MG63 (cell line): ENCODE data around the gene AUH. TPM values are rescaled to one million over a fixed set of nuclear protein-coding genes. Genes with fewer than 3 reads are reported as not detected.
"Not testable (repeated sequence)": the region's sequence is repeated elsewhere in the genome, so short reads cannot be mapped to it uniquely, and the experiment has no call there.

Experiments
- DNase-seq: peaks from one replicate; pipeline ENCODE4 v3.0.0-alpha.2; 2020
- H3K27me3 ChIP-seq: fragments of 250-450 bp; sonication (Bioruptor Pico); 2 replicates; pipeline ENCODE4 v1.5.1; 2020; ENCODE audit warnings: mild to moderate bottlenecking, moderate library complexity
- H3K36me3 ChIP-seq: fragments of 250-450 bp; sonication (Bioruptor Pico); 2 replicates; pipeline ENCODE4 v1.5.1; 2020; ENCODE audit warnings: mild to moderate bottlenecking, moderate library complexity
- H3K4me3 ChIP-seq: fragments of 250-450 bp; sonication (Bioruptor Pico); 2 replicates; pipeline ENCODE4 v1.5.1; 2020; ENCODE audit warnings: mild to moderate bottlenecking, moderate library complexity
- H3K9me3 ChIP-seq: fragments of 250-450 bp; sonication (Bioruptor Pico); 2 replicates; pipeline ENCODE4 v1.5.1; 2020; ENCODE audit warnings: mild to moderate bottlenecking, moderate library complexity
- total RNA-seq: library from RNA; depleted of rRNA; stranded (reverse); fragments of >200 nt; shearing (Covaris generic); gene quantifications from 2 replicates; pipeline ENCODE4 v1.2.3, GENCODE V29; 2014; ENCODE audit warnings: low replicate concordance; rRNA removed

The AUH gene
- 6.7 and 16.4 TPM in 2 replicates for total RNA-seq

GRCh38 chr9:91361291-91362050, at the start of gene AUH:
AUH (minus strand) TSS chr9:91361918; CDS start chr9:91361889, 29 bp downstream.
- no peaks in the 10 kb centered on the region; the same call in 1 of the 2 replicates for H3K27me3 ChIP-seq
- DNase-seq: peak; percentile 83
- no peaks in the 10 kb centered on the region for H3K9me3 ChIP-seq
- H3K36me3 ChIP-seq: no peaks in the 10 kb centered on the region; the same call in 1 of the 2 replicates
- H3K4me3 ChIP-seq: peak within 1 kb of the TSS; percentile 94

GRCh38 chr9:91411096-91411771, 49.5 kb upstream of the AUH start:
- no peak for DNase-seq

GRCh38 chr9:91410161-91410560, 48.4 kb upstream of the AUH start:
- Histone ChIP-seq H3K27me3 (no peaks in the 10 kb centered on the region), H3K4me3 (no peak overlapping the region), H3K36me3 (peaks cover 10% of the 10 kb centered on the region), H3K9me3 (no peaks in the 10 kb centered on the region)
- no peak for DNase-seq

More at GRCh38 chr9:91411096-91411771, 49.5 kb upstream of the AUH start:
- Histone ChIP-seq H3K9me3 (no peaks in the 10 kb centered on the region), H3K4me3 (no peak overlapping the region), H3K27me3 (no peaks in the 10 kb centered on the region), H3K36me3 (peaks cover 10% of the 10 kb centered on the region)

- H3K36me3 ChIP-seq: peaks cover 10% of the 10 kb centered on the region
- no peaks in the 10 kb centered on the region for H3K9me3 ChIP-seq
- H3K27me3 ChIP-seq: no peaks in the 10 kb centered on the region
- H3K4me3 ChIP-seq: no peak overlapping the region
- no peak for DNase-seq
Observed at GRCh38 chr9:91408475-91408874, 46.8 kb upstream of the AUH start.

- no peaks in the 10 kb centered on the region for H3K27me3 ChIP-seq
- no peaks in the 10 kb centered on the region for H3K9me3 ChIP-seq
- no peak for DNase-seq
- H3K36me3 ChIP-seq: peaks cover 10% of the 10 kb centered on the region
- H3K4me3 ChIP-seq: no peak overlapping the region
Observed at GRCh38 chr9:91407580-91408318, 46.0 kb upstream of the AUH start.

GRCh38 chr9:91405343-91406077, 43.8 kb upstream of the AUH start:
- Histone ChIP-seq H3K4me3 (no peak overlapping the region), H3K36me3 (peaks cover 9% of the 10 kb centered on the region), H3K27me3 (no peaks in the 10 kb centered on the region), H3K9me3 (no peaks in the 10 kb centered on the region)
- no peak for DNase-seq

- Histone ChIP-seq H3K4me3 (no peak overlapping the region), H3K27me3 (no peaks in the 10 kb centered on the region), H3K36me3 (no peaks in the 10 kb centered on the region; the same call in 1 of the 2 replicates), H3K9me3 (no peaks in the 10 kb centered on the region)
- no peak for DNase-seq
Observed at GRCh38 chr9:91403665-91404543, 42.2 kb upstream of the AUH start.

GRCh38 chr9:91398926-91399325, 37.2 kb upstream of the AUH start:
- no peak for DNase-seq
- Histone ChIP-seq H3K4me3 (no peak overlapping the region), H3K27me3 (no peaks in the 10 kb centered on the region), H3K9me3 (no peaks in the 10 kb centered on the region), H3K36me3 (no peaks in the 10 kb centered on the region)

- Histone ChIP-seq H3K27me3 (no peaks in the 10 kb centered on the region), H3K36me3 (no peaks in the 10 kb centered on the region), H3K4me3 (no peak overlapping the region), H3K9me3 (no peaks in the 10 kb centered on the region)
- no peak for DNase-seq
Observed at GRCh38 chr9:91395553-91396471, 34.1 kb upstream of the AUH start.

- Histone ChIP-seq H3K9me3 (no peaks in the 10 kb centered on the region), H3K27me3 (no peaks in the 10 kb centered on the region), H3K4me3 (no peak overlapping the region), H3K36me3 (no peaks in the 10 kb centered on the region)
- no peak for DNase-seq
Observed at GRCh38 chr9:91395106-91395552, 33.4 kb upstream of the AUH start.

- Histone ChIP-seq H3K36me3 (no peaks in the 10 kb centered on the region), H3K4me3 (no peak overlapping the region), H3K9me3 (no peaks in the 10 kb centered on the region), H3K27me3 (no peaks in the 10 kb centered on the region)
- DNase-seq: no peak
Observed at GRCh38 chr9:91393826-91394225, 32.1 kb upstream of the AUH start.

GRCh38 chr9:91392435-91392834, 30.7 kb upstream of the AUH start:
- no peak overlapping the region for H3K4me3 ChIP-seq
- no peak for DNase-seq
- no peaks in the 10 kb centered on the region for H3K27me3 ChIP-seq
- H3K9me3 ChIP-seq: no peaks in the 10 kb centered on the region
- no peaks in the 10 kb centered on the region for H3K36me3 ChIP-seq

- H3K4me3 ChIP-seq: no peak overlapping the region
- no peak for DNase-seq
- no peaks in the 10 kb centered on the region for H3K27me3 ChIP-seq
- H3K9me3 ChIP-seq: no peaks in the 10 kb centered on the region
- H3K36me3 ChIP-seq: no peaks in the 10 kb centered on the region
Observed at GRCh38 chr9:91391818-91392217, 30.1 kb upstream of the AUH start.

- H3K4me3 ChIP-seq: no peak overlapping the region
- H3K36me3 ChIP-seq: no peaks in the 10 kb centered on the region
- DNase-seq: no peak
- H3K27me3 ChIP-seq: no peaks in the 10 kb centered on the region
- H3K9me3 ChIP-seq: no peaks in the 10 kb centered on the region
Observed at GRCh38 chr9:91391412-91391811, 29.7 kb upstream of the AUH start.

- not testable (repeated sequence) for H3K36me3 ChIP-seq, H3K27me3 ChIP-seq, H3K4me3 ChIP-seq, H3K9me3 ChIP-seq, DNase-seq
Observed at GRCh38 chr9:91389686-91390085, 28.0 kb upstream of the AUH start.
